ENCODE measurements around the gene ODR4. TPM values are rescaled to one million over a fixed set of nuclear protein-coding genes. Genes with fewer than 3 reads are reported as not detected.
"Not testable (repeated sequence)": the region's sequence is repeated elsewhere in the genome, so short reads cannot be mapped to it uniquely, and the experiment has no call there.

Gene ODR4
- total RNA-seq, 2 experiments from 2014 or later, result 21.3 to 24.5 TPM

- Histone ChIP-seq H3K36me3 (ENCODE audit: insufficient read depth, low read length) (no peaks in the 10 kb centered on the region), H3K4me1 (ENCODE audit: insufficient read depth, low read length) (no peaks in the 10 kb centered on the region), H3K27ac (ENCODE audit: low read depth in 1 of 2, low read length in 2 of 2) (no peak overlapping the region), H3K9me3 (ENCODE audit: control insufficient read depth in 1 of 2, insufficient read depth in 1 of 2, low read length in 2 of 2) (no peaks in the 10 kb centered on the region), H3K27me3 (ENCODE audit: control insufficient read depth in 1 of 2, insufficient read depth in 2 of 2, low read length in 2 of 2) (no peaks in the 10 kb centered on the region), H3K4me3 (ENCODE audit: low read length) (no peak overlapping the region)
- Mint-ChIP-seq H3K27ac (no peak overlapping the region), H3K4me3 (no peak overlapping the region), H3K4me1 (ENCODE audit: low read depth) (no peaks in the 10 kb centered on the region), H3K27me3 (peaks cover 8% of the 10 kb centered on the region), H3K36me3 (ENCODE audit: low read depth) (no peaks in the 10 kb centered on the region), H3K9me3 (no peaks in the 10 kb centered on the region)
- intact Hi-C loops (cut with DNase I, micrococcal nuclease), result no loop called here
- DNase-seq (no peak), ATAC-seq (ENCODE audit: poor library complexity) (no peak)
- no peak for TF ChIP-seq CTCF (IDR thresholded peaks at IDR 0.05)
- POLR2A ChIA-PET, result no interaction called here
- CTCF ChIA-PET, result no interaction called here
Observed at GRCh38 chr1:186463926-186464325, 88.3 kb downstream of the ODR4 start.

- H3K4me3 ChIP-seq (ENCODE audit: low read length); H3K4me3 Mint-ChIP-seq; intact Hi-C loops (cut with DNase I, micrococcal nuclease); H3K4me1 ChIP-seq (ENCODE audit: insufficient read depth, low read length); CTCF ChIA-PET; H3K27me3 Mint-ChIP-seq; H3K9me3 Mint-ChIP-seq; H3K27ac ChIP-seq (ENCODE audit: low read depth in 1 of 2, low read length in 2 of 2); H3K36me3 Mint-ChIP-seq (ENCODE audit: low read depth); H3K27ac Mint-ChIP-seq; POLR2A ChIA-PET; ATAC-seq (ENCODE audit: poor library complexity); DNase-seq; H3K4me1 Mint-ChIP-seq (ENCODE audit: low read depth); H3K36me3 ChIP-seq (ENCODE audit: insufficient read depth, low read length); H3K27me3 ChIP-seq (ENCODE audit: control insufficient read depth in 1 of 2, insufficient read depth in 2 of 2, low read length in 2 of 2); H3K9me3 ChIP-seq (ENCODE audit: control insufficient read depth in 1 of 2, insufficient read depth in 1 of 2, low read length in 2 of 2): not testable (repeated sequence)
Observed at GRCh38 chr1:186465491-186465890, 89.9 kb downstream of the ODR4 start.

- Mint-ChIP-seq H3K27me3 (peaks cover 8% of the 10 kb centered on the region), H3K4me1 (ENCODE audit: low read depth) (no peaks in the 10 kb centered on the region), H3K4me3 (no peak overlapping the region), H3K9me3 (no peaks in the 10 kb centered on the region), H3K36me3 (ENCODE audit: low read depth) (no peaks in the 10 kb centered on the region), H3K27ac (no peak overlapping the region)
- ChIA-PET CTCF (no interaction called here), POLR2A (no interaction called here)
- no peaks in the 10 kb centered on the region for H3K27me3 ChIP-seq (ENCODE audit: control insufficient read depth in 1 of 2, insufficient read depth in 2 of 2, low read length in 2 of 2)
- ATAC-seq (ENCODE audit: poor library complexity), result no peak
- TF ChIP-seq CTCF (IDR thresholded peaks at IDR 0.05), result no peak
- no peaks in the 10 kb centered on the region for H3K9me3 ChIP-seq (ENCODE audit: control insufficient read depth in 1 of 2, insufficient read depth in 1 of 2, low read length in 2 of 2)
- intact Hi-C loops (cut with DNase I, micrococcal nuclease), result no loop called here
- H3K4me1 ChIP-seq (ENCODE audit: insufficient read depth, low read length), result no peaks in the 10 kb centered on the region
- H3K27ac ChIP-seq (ENCODE audit: low read depth in 1 of 2, low read length in 2 of 2), result no peak overlapping the region
- no peaks in the 10 kb centered on the region for H3K36me3 ChIP-seq (ENCODE audit: insufficient read depth, low read length)
- no peak for DNase-seq
- H3K4me3 ChIP-seq (ENCODE audit: low read length), result no peak overlapping the region
Observed at GRCh38 chr1:186465946-186466345, 90.3 kb downstream of the ODR4 start.

Other genes starting within 250 kb of the ODR4 start
- gene PRG4, start 79.6 kb upstream of the ODR4 start, total RNA-seq, result under 1 TPM; 0.06 to 0.08 TPM
- 10 to 100 TPM; 82.3 to 91.3 TPM for gene TPR, start 585 bp upstream of the ODR4 start, total RNA-seq
- gene PDC, start 85.3 kb downstream of the ODR4 start, total RNA-seq, result not detected

Data from CD4-positive, alpha-beta T cell (primary cell).